ENCODE results near the gene HTRA1.
A peak's percentile ranks its signal among the peaks of the same experiment; 100 is the strongest.

The HTRA1 gene

DNA sequence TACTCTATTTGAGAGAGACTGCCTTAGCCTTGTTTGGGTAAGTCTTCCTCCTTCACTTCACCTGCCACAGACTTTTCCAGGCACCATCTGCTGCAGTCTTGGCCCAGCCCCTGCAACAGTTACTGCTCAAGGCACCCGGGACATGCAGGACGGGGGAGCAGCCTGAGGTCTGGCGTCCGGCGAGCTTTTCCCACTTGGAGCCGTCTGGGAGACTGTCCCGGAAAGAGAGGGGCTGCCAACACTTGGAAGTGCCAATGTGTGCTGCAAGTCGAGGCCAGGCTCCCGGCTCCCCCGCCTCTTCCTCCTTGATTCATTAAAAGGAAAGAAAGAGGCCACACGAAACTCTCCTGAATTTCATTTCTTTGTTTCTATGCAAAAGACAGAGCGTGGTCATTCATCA lies 13.7 kb downstream of the HTRA1 start:
- no peak for DNase-seq

GRCh38 chr10:122475591-122476332 lies 14.4 kb downstream of the HTRA1 start:
- no peak for DNase-seq

- DNase-seq = no peak
Measured at GRCh38 chr10:122476333-122476695, 15.0 kb downstream of the HTRA1 start.

DNA sequence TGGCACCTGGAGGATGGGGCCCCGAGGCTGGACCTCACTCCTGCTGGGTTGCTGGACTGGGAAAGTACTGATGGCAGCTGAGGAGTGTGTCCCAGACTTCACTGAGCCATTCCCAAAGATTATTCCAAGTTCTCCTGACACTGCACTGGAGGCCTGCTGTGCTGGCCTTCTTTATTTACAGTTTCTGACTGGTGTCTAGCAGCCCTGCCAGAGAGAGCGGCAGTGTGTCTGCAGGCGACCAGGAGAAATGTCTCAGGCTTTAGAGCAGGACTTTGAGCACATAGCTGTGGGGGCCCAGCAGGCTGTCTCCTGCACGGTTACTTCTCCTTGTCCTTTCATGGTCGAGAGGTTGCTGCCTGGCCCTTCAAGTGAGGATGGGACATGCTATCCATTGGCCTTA lies 16.1 kb downstream of the HTRA1 start:
- no peak for DNase-seq

DNA sequence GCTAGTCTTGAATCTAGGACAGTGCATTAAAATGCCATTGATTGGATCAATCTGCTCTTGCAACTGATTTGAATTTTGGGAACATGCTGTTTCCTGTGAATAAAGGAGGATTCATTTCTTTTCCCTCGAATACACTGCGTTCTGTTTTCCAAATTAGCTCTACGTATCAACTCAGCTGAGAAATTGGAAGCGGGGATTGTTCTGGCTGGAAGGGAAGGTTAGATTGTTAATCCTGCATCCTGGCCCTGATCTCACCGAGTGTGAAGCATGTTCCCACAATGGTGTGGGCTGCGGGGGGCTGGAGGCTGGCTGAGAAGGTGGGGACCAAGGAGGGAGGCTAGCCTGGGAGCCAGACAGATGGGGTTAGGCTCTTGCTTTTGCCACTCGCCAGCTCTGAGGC lies 17.6 kb downstream of the HTRA1 start:
- DNase-seq = no peak

DNA sequence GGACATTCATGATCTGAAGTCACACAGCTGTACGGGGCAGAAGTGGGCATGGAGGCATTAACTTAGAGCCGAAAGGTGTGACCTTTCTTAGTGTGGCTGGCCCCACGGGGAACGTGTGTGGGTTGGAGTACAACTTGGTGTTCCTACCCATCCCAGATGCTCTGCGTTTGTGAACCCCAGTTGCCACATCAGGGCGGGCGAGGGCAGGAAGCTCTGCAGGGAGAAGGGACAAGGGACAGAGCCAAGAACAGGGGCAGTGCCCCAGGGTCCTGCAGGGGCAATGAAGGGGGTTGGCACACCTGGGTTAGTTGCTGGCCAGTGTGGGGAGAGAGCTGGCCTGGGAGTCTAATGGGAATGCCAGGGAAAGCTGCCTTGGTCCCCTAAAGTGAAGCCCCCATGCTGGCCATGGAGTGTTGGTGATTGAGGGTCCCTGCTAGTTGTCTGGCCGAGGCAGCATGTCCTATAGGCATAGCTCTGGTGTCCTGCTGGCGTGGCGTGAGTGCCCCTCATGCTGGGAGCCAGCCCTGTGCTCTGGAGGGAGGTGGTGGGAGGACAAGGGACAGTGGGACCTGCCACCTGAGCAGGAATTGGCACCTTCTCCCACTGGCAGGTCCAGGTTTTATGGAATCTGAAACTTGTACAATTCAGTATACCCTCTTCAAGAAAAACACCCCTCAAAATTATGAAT lies 18.9 kb downstream of the HTRA1 start:
- no peak for DNase-seq

DNA sequence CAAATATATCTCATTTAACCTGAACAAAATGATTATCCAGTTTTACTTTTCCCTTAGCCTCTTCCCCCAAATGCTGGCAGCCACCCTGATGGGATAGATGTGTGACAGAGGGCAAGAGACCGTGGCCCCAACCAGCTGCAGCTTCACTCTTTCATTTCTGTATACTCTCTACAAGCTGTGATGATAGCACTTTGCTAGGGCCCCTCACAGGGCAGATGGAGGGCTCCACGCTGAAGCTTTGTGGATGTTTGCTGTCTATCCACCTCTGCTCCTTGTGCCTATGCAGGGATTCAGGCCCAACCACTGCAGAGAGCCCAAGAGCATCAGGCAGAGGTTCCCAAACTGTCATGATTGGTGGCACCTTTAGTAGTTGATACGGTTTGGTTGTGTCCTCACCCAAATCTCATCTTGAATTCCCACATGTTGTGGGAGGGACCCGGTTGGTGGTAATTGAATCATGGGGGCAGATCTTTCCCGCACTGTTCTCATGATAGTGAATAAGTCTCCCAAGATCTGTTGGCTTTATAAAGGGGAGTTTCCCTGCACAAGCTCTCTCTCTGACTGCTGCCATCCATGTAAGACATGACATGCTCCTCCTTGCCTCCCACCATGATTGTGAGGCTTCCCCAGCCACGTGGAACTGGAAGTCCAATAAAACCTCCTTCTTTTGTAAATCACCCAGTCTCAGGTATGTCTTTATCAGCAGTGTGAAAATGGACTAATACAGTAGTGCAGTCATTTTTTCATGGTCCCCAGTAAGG lies 20.1 kb downstream of the HTRA1 start:
- no peak for DNase-seq

GRCh38 chr10:122484276-122485060 lies 23.1 kb downstream of the HTRA1 start:
- DNase-seq = no peak

GRCh38 chr10:122485670-122486069 lies 24.3 kb downstream of the HTRA1 start:
- no peak for DNase-seq

- DNase-seq = no peak
Measured at GRCh38 chr10:122486406-122487080, 25.2 kb downstream of the HTRA1 start.

DNA sequence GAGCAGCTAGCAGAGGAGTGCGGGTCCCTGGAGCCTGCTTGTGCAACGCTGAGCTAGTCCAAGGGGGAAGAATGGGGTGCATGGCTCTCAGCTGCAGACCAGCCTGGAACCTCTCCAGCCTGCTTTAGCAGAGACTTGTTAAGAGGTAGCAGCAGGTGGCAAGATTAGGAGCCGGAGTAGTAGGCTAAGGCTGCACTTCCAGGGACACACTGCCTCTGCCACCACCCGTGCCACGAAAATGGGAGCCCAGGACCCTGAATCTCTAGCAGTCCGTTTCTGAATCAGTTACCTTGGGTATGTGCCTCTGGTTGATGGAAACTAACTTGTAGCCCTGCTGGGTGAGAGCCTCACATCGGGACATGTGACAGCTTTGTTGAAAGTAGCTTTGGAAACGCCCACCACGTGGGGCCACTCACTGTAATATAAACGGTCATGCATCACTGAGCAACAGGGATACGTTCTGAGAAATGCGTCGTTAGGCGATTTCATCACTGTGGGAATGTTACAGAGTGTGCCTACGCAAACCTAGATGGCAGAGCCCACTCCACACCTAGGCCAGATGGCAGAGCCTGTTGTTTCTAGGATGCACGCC lies 25.9 kb downstream of the HTRA1 start:
- DNase-seq = no peak

GRCh38 chr10:122490268-122490667 lies 28.9 kb downstream of the HTRA1 start:
- no peak for DNase-seq

DNA sequence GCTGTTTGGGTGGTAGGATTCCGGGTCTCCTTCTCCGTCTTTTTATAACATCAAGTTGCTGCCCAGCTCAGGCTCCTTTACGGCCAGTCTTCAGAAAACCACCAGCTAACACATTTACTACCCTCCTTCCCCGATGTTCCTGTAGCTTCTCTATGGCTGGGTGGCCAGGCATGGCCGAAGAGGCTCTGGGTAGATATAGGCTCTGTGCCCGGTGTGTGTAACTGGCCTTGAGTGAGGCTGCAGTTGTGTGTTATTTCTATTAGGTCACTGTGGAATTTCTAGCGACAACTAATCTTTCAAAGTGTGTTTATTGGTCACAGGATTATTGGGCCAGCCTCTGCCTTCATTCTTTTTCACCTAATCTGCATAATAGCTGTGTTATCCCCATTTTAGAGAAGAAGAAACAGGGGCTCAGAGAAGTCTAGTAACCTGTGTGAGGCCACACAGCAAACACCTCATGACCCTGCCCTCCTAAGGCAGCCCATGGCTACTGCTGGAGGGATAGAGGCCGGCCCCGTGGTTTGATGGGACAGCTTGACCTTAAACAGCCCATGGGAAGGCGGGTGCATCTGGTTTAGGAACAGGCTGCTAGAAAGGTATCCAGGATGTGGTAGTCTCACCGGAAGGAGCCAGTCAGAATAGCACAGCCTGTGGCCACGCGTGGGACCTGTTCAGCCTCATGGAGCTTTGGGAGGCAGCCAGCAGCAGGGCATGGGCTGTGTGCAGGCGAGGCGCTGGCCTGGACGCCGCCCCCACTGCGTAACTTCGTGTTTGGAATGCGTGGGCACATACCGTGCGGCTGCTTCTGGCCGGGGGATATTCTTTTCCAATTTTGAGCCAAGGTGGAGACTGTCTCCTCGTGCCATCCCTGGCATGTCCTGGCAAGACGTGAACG lies 29.7 kb downstream of the HTRA1 start:
- DNase-seq = peak in 1 of 2 donors; percentile 27

GRCh38 chr10:122492006-122492405 lies 30.7 kb downstream of the HTRA1 start:
- no peak for DNase-seq

DNA sequence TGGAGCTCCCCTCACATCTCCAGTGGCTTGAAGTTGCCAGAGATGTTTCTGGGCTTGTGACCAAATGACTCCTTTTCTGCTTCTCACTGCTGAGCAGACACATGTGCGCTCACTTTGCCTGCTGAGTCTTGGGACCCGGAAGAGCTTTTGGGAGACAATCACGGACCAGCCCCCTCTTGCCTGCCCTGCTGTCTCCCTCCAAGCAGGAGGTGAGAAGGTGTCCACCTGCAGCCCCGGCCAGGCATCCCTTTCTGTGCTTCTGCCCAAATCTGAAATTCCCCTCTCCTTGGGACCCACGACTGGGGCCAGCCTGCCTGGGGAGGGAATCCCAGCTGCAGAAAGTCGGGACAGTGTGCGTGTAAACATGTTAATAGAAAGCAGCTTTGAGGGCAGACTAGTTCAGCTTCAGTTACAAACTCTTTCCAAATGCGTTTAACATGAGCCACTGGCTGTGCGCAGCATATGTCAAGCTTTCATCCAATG lies 31.7 kb downstream of the HTRA1 start:
- no peak for DNase-seq

- no peak for DNase-seq
Measured at GRCh38 chr10:122493761-122494160, 32.4 kb downstream of the HTRA1 start.

- no peak for DNase-seq
Measured at GRCh38 chr10:122494173-122494820, 32.9 kb downstream of the HTRA1 start.

- no peak for DNase-seq
Measured at GRCh38 chr10:122494833-122495232, 33.5 kb downstream of the HTRA1 start.

DNA sequence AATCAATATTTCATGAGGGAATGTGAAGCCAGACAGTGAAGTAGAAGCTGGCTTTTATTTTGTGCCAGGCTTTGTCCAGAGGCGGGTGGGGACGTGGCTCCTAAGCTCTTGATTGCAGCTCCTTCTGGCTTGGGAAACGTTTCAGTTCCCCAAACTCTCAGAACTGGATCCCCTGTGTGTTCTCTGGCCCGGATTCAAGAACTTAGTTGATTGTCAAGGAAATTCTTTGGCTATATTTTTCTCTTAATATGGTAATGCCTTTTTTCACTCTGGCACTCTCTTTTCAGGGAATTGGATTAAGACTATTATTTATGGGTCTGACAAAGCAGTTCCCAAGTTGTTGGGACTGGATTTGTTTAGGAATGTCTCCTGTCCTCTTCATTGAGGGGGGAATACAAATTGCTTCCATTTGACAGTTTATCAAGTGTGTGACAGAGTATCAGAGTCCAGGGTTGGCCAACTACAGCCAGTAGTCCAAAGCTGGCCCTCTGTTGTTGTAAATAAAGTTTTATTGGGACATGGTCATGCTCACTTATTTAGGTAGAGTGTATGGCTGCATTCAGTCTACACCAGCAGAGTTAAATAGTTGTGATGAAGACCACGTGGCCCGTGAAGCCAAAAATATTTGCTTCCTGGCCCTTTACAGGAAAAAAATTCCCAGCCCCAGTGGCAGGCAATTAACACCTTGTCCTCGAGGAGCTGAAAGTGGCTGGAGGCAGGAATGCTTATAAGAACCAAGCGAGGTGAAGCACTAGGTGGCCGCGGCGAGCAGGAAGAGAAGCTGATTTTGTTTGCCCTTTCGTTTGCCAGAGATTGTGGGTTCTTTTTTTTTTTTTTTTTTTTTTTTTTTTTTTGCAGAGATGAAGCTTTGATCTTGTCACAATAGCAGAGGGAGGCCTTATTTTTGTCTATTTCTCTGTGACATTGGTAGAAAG lies 34.3 kb downstream of the HTRA1 start:
- peak in 1 of 2 donors; percentile 24 for DNase-seq
